ENCODE data around the gene PAH. TPM values are rescaled to one million over a fixed set of nuclear protein-coding genes. Genes with fewer than 3 reads are reported as not detected.

The PAH gene
- polyA plus RNA-seq, 1 of the 3 experiments (the other 2 are of a cell fraction), result not detected

DNA sequence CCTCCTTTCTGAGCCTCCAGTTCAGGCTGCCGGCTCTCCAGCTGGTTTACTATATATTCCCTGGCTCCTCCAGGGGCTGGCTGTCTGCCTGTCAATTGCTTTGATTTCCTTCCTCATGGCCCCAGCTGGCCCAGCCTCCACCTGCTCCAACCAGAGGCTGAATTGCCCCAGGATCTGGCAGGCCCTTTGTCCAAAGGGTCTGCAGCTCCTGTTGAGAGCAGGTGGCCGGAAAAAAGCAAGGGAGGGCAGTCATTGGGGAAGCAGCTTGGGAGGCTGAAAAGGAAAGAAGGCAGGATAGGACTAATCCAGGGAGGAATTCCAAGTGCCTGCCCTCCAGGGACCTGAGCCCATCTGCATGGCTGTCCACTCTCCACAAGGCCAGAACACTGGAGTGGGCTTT is 25.3 kb downstream of the PAH start:
- ChIA-PET POLR2A (no interaction called here), CTCF (interaction anchor here (0.8 to 2.3 kb wide), 4 partner anchors 8 to 657 kb away, joined by 3 to 13 read pairs (median 4); no protein-coding TSS in a partner anchor)
- TF ChIP-seq RXRA (IDR thresholded peaks at IDR 0.05; ENCODE audit: borderline replicate concordance, low read depth), result no peak
- TF ChIP-seq, protein P1, sequence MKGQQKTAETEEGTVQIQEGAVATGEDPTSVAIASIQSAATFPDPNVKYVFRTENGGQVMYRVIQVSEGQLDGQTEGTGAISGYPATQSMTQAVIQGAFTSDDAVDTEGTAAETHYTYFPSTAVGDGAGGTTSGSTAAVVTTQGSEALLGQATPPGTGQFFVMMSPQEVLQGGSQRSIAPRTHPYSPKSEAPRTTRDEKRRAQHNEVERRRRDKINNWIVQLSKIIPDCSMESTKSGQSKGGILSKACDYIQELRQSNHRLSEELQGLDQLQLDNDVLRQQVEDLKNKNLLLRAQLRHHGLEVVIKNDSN (IDR thresholded peaks at IDR 0.05; ENCODE audit: borderline replicate concordance, low read depth), result no peak
- no peak for TF ChIP-seq NRF1 (IDR thresholded peaks at IDR 0.05; ENCODE audit: low read depth, low read length)
- no peak for TF ChIP-seq MXI1 (IDR thresholded peaks at IDR 0.05; ENCODE audit: low read depth, low read length)
- no peak for TF ChIP-seq POLR2AphosphoS5 (IDR thresholded peaks at IDR 0.05; ENCODE audit: low read depth, low read length)
- Histone ChIP-seq H2AFZ (ENCODE audit: low read depth) (no peak overlapping the region), H3F3A (replicated peaks; ENCODE audit: insufficient read depth) (no peaks in the 10 kb centered on the region), H3K27ac (ENCODE audit: low read depth in 2 of 2, low read length in 1 of 2) (no peak overlapping the region), H4K20me1 (ENCODE audit: insufficient read depth) (no peaks in the 10 kb centered on the region), H3K4me1 (ENCODE audit: control insufficient read depth in 1 of 2, insufficient read depth in 2 of 2, low read depth in 1 of 2, low read length in 1 of 2) (no peaks in the 10 kb centered on the region; a peak in 1 of 4 replicates), H3K4me3 (ENCODE audit: low read depth in 2 of 2, low read length in 1 of 2) (no peak overlapping the region), H3K9me3 (no peaks in the 10 kb centered on the region), H3K4me2 (no peak overlapping the region), H3K27me3 (ENCODE audit: insufficient read depth) (no peaks in the 10 kb centered on the region), H3K9me2 (no peaks in the 10 kb centered on the region), H3K79me2 (ENCODE audit: insufficient read depth) (no peaks in the 10 kb centered on the region), H3K36me3 (replicated peaks in 1 of 2; ENCODE audit: control insufficient read depth in 1 of 2, insufficient read depth in 2 of 2, low read length in 1 of 2) (no peaks in the 10 kb centered on the region), H3K9ac (no peak overlapping the region)
- WGBS (ENCODE audit: low lambda C conversion rate), result 12% methylated on average over 2 of the region's 2 CpGs
- DNase-seq, result no peak

DNA sequence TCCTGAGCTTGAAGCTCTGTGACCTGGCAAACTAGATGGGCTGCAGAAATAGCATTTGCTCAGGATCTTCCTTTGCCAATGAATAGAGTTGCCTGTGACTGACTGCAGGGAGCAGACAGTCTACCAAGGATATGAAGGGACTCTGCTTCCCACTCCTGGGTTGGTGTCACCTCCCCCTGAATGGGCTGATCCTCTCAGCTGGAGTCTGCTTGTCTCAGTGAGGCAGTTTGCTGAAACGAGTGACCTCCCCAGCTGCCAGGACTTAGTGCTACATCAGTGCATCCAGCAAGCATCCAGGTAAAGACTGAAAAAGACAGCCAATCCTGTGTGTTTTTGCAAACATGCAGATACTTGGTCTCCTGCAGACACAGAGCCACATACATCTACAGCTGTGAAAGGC is 28.5 kb downstream of the PAH start:
- Histone ChIP-seq H3K9me3 (no peaks in the 10 kb centered on the region), H3K9ac (no peak overlapping the region), H3K4me3 (ENCODE audit: low read depth in 2 of 2, low read length in 1 of 2) (no peak overlapping the region), H3K4me2 (no peak overlapping the region), H3K27ac (ENCODE audit: low read depth in 2 of 2, low read length in 1 of 2) (no peak overlapping the region), H3K36me3 (replicated peaks in 1 of 2; ENCODE audit: control insufficient read depth in 1 of 2, insufficient read depth in 2 of 2, low read length in 1 of 2) (no peaks in the 10 kb centered on the region), H3K9me2 (no peaks in the 10 kb centered on the region), H3F3A (replicated peaks; ENCODE audit: insufficient read depth) (no peaks in the 10 kb centered on the region), H2AFZ (ENCODE audit: low read depth) (no peak overlapping the region), H3K79me2 (ENCODE audit: insufficient read depth) (no peaks in the 10 kb centered on the region), H3K27me3 (ENCODE audit: insufficient read depth) (no peaks in the 10 kb centered on the region), H4K20me1 (ENCODE audit: insufficient read depth) (no peaks in the 10 kb centered on the region), H3K4me1 (ENCODE audit: control insufficient read depth in 1 of 2, insufficient read depth in 2 of 2, low read depth in 1 of 2, low read length in 1 of 2) (peaks cover 0 to under 1% of the 10 kb centered on the region in 2 experiments; a peak in 1 of 4 replicates)
- POLR2A ChIA-PET, result no interaction called here
- 0% methylated on average over 1 of the region's 1 CpG for WGBS (ENCODE audit: low lambda C conversion rate)
- CTCF ChIA-PET, result interaction anchor here (1.7 kb wide), 1 partner anchor 659 kb away, joined by 4 read pairs; no protein-coding TSS in a partner anchor
- no peak for TF ChIP-seq RCOR1 (IDR thresholded peaks at IDR 0.05; ENCODE audit: low read length)
- no peak for TF ChIP-seq POLR2AphosphoS5 (IDR thresholded peaks at IDR 0.05; ENCODE audit: low read depth, low read length)
- TF ChIP-seq, protein P2, sequence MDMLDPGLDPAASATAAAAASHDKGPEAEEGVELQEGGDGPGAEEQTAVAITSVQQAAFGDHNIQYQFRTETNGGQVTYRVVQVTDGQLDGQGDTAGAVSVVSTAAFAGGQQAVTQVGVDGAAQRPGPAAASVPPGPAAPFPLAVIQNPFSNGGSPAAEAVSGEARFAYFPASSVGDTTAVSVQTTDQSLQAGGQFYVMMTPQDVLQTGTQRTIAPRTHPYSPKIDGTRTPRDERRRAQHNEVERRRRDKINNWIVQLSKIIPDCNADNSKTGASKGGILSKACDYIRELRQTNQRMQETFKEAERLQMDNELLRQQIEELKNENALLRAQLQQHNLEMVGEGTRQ (IDR thresholded peaks at IDR 0.05; ENCODE audit: borderline replicate concordance, low read depth, low read length), result no peak
- no peak for TF ChIP-seq RFX5 (IDR thresholded peaks at IDR 0.05; ENCODE audit: low read length)
- TF ChIP-seq NFIC (IDR thresholded peaks at IDR 0.05; ENCODE audit: borderline replicate concordance), result no peak
- no peak for TF ChIP-seq NRF1 (IDR thresholded peaks at IDR 0.05; ENCODE audit: low read depth, low read length)
- TF ChIP-seq JUND (IDR thresholded peaks at IDR 0.05), result no peak
- TF ChIP-seq, protein P3, sequence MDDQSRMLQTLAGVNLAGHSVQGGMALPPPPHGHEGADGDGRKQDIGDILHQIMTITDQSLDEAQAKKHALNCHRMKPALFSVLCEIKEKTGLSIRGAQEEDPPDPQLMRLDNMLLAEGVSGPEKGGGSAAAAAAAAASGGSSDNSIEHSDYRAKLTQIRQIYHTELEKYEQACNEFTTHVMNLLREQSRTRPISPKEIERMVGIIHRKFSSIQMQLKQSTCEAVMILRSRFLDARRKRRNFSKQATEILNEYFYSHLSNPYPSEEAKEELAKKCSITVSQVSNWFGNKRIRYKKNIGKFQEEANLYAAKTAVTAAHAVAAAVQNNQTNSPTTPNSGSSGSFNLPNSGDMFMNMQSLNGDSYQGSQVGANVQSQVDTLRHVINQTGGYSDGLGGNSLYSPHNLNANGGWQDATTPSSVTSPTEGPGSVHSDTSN (IDR thresholded peaks at IDR 0.05), result no peak
- TF ChIP-seq, protein P4, sequence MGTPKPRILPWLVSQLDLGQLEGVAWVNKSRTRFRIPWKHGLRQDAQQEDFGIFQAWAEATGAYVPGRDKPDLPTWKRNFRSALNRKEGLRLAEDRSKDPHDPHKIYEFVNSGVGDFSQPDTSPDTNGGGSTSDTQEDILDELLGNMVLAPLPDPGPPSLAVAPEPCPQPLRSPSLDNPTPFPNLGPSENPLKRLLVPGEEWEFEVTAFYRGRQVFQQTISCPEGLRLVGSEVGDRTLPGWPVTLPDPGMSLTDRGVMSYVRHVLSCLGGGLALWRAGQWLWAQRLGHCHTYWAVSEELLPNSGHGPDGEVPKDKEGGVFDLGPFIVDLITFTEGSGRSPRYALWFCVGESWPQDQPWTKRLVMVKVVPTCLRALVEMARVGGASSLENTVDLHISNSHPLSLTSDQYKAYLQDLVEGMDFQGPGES (IDR thresholded peaks at IDR 0.05; ENCODE audit: low read depth, low read length), result no peak
- no peak for TF ChIP-seq TEAD4 (IDR thresholded peaks at IDR 0.05; ENCODE audit: borderline replicate concordance, insufficient read depth)
- TF ChIP-seq CHD2 (IDR thresholded peaks at IDR 0.05; ENCODE audit: low read length, partially characterized antibody), result no peak
- TF ChIP-seq FOXM1 (IDR thresholded peaks at IDR 0.05; ENCODE audit: low read depth), result no peak
- TF ChIP-seq YY1 (IDR thresholded peaks at IDR 0.05; ENCODE audit: low read depth), result no peak
- TF ChIP-seq RXRA (IDR thresholded peaks at IDR 0.05; ENCODE audit: borderline replicate concordance, low read depth), result no peak
- TF ChIP-seq MEF2A (IDR thresholded peaks at IDR 0.05; ENCODE audit: borderline replicate concordance, low read depth), result no peak
- no peak for TF ChIP-seq ELF1 (IDR thresholded peaks at IDR 0.05)
- no peak for TF ChIP-seq TCF12 (IDR thresholded peaks at IDR 0.05)
- no peak for TF ChIP-seq RAD21 (IDR thresholded peaks at IDR 0.05; ENCODE audit: low read length)
- DNase-seq, result no peak

Measured in SK-N-SH (cell line).